Fibroblast of mammary gland (primary cell): ENCODE data around the gene GALNT14.

Source experiments
- DNase-seq: peaks from one replicate; pipeline ENCODE4 v3.0.0-alpha.2; 2010; ENCODE audit warnings: low read depth
- H3K4me3 ChIP-seq: 2 replicates; pipeline ENCODE4 v1.5.1; 2011; ENCODE audit warnings: low read depth, mild to moderate bottlenecking, low read length, moderate library complexity; ENCODE audit not compliant: control insufficient read depth
- TF ChIP-seq, protein P1 (sequence below): conservative IDR thresholded peaks from 2 replicates; pipeline ENCODE4 v1.5.1; 2011; ENCODE audit warnings: low read depth, low read length, inconsistent platforms; ENCODE audit not compliant: control insufficient read depth, insufficient read depth

GALNT14 gene

DNA sequence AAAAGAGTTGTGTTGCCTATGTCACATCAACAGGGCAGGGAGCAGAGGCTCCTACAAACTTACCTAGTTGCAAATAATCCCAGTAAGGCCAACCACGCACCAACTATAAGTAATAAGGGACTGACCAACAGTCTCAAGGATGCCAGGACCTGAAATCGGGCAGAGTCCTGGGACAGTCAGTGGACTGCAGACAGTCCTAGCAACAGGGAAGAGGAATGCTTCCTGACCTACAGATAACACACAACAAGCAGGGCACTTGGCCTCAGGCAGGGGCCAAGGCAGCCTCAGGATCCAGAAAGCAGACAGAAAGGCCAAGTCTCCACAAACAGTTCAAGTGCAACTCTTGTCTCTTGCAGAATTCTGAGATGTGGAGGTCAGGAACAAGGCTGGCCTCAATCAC lies 56.2 kb downstream of the GALNT14 start:
- TF ChIP-seq, protein P1, sequence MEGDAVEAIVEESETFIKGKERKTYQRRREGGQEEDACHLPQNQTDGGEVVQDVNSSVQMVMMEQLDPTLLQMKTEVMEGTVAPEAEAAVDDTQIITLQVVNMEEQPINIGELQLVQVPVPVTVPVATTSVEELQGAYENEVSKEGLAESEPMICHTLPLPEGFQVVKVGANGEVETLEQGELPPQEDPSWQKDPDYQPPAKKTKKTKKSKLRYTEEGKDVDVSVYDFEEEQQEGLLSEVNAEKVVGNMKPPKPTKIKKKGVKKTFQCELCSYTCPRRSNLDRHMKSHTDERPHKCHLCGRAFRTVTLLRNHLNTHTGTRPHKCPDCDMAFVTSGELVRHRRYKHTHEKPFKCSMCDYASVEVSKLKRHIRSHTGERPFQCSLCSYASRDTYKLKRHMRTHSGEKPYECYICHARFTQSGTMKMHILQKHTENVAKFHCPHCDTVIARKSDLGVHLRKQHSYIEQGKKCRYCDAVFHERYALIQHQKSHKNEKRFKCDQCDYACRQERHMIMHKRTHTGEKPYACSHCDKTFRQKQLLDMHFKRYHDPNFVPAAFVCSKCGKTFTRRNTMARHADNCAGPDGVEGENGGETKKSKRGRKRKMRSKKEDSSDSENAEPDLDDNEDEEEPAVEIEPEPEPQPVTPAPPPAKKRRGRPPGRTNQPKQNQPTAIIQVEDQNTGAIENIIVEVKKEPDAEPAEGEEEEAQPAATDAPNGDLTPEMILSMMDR = no peak
- DNase-seq = no peak
- no peak overlapping the region for H3K4me3 ChIP-seq

DNA sequence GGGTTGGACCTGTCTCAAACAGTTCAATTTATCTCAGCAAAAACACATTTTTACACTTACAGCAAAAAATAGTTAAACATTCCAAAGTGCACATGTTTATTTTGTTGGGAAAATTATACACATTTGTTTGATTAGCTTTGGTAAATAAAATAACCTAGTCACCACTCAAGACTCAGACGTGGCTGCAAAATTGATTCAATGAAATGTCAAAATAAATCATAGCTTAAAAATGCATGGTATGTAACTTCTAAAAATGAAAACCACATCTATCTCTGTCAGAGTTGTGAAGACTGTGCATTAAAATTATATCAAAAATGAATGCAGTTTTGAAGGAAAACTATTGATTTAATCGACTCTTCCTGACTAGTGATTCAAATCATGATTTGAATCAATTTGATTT lies 56.7 kb downstream of the GALNT14 start:
- TF ChIP-seq, protein P1 = no peak
- H3K4me3 ChIP-seq = no peak overlapping the region

DNA sequence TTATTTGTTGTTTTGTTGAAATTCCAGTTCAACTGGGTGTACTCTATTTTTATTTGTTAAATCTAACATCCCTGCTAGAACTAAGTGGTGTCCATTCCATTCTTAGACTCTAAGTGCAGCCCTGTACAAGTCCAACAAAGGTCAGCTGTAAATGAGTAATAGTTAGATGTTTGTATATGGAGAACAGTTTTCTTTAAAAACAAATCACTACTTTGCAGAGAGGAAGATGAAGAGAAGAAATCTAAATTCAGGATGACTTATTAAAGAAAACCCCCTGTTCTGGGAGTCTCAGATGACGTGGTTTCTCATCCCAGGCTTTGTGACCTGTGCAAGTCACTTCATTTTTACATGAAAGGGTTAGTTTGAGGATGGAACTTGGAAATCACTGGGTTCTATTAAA lies 57.9 kb downstream of the GALNT14 start:
- no peak overlapping the region for H3K4me3 ChIP-seq
- DNase-seq = no peak
- TF ChIP-seq, protein P1 = no peak

More for the DNA sequence above, 56.7 kb downstream of the GALNT14 start:
- DNase-seq = no peak

DNA sequence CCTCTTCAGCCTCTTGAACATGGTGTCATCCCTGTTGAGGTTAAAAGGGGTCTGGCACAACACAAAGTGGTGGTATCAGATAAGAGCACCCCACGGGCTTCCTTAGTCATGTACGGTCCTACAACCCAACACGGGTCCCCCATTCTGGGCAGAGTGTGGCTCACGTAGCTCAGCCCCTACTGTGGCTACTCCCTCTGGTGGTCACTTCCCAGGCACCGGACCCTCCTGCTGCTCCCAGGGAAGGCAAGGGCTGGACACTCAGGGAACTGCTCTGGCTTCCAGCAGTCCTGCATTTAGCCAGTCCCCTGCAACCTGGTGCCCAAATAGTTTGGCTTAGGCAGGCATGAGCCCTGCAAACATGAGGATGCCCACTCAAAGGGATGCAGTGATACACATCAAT lies 58.6 kb downstream of the GALNT14 start:
- TF ChIP-seq, protein P1 = no peak
- DNase-seq = no peak
- no peak overlapping the region for H3K4me3 ChIP-seq

DNA sequence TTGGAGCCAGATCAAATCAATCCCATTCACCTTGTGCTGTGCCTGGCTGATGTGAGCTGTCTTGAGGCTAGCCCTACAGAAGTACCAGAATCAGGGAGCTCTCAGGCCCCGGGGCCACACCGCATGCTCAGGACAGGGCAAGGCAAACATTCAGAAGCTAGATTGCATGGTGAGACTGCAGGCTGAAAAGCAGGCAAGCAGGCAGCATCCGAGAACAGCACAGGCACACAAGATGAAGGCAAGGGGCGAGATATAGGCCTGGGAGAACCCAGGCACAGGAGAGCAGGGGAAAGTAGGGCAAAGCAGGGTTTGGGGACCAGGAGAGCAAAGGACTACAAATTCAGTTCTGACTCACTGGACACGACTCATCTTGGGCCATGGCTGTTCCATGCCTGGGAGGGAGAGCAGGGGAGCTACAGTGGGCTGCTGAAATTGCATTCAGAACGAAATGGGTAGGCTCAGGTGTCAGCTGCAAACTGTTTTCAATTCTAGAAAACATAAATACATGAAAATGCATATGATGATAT lies 59.6 kb downstream of the GALNT14 start:
- TF ChIP-seq, protein P1 = no peak
- no peak overlapping the region for H3K4me3 ChIP-seq
- no peak for DNase-seq

DNA sequence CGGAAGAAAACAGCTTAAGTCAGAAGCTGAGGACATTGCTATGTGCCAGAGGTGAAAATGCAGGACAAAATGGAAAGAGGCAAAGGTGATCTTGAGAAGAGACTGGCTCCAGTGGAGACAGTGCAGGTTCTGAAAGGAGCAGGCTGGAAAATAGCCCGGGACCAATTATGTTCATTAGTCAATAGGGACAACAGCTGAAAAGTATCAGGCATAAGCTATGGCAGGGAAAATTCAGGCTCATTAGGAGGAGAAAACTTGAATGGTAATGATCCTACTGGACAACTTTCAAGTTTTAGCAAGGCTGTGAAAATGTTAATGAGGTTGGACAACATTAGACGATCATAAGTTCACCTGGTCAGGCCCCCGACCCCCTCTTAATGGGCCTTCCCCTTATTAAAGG lies 60.2 kb downstream of the GALNT14 start:
- TF ChIP-seq, protein P1 = no peak
- no peak overlapping the region for H3K4me3 ChIP-seq
- no peak for DNase-seq

DNA sequence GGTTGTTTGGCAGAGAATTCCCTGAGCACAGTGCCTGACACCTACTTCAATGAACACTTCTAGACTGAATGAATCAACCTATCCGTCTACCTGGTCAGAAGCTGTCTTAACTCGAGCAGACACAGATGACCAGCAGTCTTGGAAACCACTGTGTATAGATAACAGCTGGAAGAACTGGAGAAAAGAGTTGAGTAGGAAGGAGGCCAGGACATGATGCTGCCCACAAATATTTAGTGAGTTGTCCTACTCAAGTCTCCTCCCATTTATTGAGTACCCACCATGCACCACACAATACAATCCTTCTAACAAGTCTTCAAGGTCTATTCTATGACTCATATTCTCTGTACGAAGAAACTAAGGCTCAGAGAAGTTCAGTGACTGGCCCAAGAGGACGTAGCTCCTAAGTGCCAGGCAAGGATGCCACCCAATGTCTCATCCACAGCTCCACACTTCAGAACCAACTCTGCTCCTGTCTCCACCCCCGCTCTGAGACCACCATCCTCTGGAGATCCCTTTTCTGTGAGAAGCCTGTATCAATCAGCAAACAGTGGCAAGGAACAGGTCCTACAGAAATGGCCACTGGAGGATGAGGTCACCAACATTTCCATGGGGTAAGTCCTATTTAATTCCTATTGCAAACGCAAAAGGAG lies 62.2 kb downstream of the GALNT14 start:
- peak; percentile 64 for DNase-seq
- H3K4me3 ChIP-seq = no peak overlapping the region
- TF ChIP-seq, protein P1 = no peak
